SKM-1 (cell line): ENCODE results near the gene RSPH4A.
"Not testable (repeated sequence)": the region's sequence is repeated elsewhere in the genome, so short reads cannot be mapped to it uniquely, and the experiment has no call there.

Source experiments
- DNase-seq: peaks from one replicate; lab custom pipeline; 2025; ENCODE audit not compliant: unreplicated experiment; lab: John Stamatoyannopoulos, UW

RSPH4A gene

GRCh38 chr6:116615937-116616736, at the start of gene RSPH4A:
Gene RSPH4A (plus strand): TSS chr6:116616479. CDS start chr6:116616624, 145 bp downstream.
- peak; percentile 79 for DNase-seq

DNA sequence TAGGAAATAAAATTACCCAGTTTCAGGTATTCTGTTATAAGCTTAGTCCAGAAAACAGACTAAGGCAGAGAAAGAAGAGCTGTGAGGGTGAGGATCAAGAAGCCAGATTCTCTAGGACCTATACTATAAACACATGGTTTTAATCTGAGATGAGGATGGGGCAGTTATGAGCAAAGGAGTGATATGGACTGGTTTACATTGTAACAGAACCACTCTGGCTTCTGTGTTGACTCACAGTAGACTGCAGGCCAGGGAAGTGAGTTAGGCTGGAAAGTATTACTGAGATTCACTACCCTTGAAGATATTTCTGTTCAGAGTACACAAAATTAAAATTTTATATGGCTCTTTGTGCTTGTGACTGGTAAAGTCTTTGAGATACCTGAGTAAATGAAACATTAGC, 48.2 kb upstream of the RSPH4A start:
- DNase-seq, result no peak

DNA sequence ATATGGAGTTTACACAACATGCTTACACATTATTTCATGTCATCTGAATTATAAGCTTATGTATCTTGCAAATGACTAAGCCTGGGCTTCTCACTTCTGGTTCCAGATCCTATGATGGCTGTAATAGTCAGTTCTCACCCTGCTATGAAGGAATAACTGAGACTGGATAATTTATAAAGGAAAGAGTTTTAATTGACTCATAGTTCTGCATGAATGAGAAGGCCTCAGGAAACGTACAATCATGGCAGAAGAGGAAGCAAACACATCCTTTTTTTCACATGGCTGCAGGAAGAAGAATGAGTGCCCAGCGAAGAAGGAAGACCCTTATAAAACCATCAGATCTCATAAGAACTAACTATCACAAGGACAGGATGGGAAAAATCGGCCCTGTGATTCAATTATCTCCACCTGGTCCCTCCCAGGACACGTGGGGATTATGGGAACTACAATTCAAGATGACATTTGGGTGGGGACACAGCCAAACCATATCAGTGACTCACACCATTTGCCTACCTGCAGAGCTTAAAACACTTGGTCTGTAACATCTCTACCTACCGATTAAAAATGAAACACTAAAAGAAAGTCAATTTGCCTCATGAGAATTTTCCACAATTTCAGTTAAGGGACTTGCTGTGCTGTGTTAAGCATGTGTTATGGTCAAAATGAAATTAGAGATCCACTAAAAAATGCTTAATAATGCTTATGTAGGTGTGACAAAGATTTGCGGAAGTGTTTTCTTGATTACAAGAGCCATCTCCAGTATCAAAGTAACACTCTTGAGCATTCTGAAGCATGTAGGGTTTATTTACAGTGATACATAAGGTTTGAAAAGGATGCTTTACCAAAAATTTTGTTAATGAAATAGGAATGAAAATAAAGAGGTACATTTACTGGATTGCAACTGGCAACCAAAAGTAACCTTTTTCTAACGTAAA, 47.2 kb upstream of the RSPH4A start:
- DNase-seq, result no peak

GRCh38 chr6:116570856-116571682, 45.2 kb upstream of the RSPH4A start, which contains the start of gene RWDD1:
Gene RWDD1 (plus strand): TSS chr6:116571504. CDS start chr6:116571583, 79 bp downstream.
- peak; percentile 96 for DNase-seq

- no peak for DNase-seq
Observed at GRCh38 chr6:116571683-116572000, 44.6 kb upstream of the RSPH4A start.

GRCh38 chr6:116572162-116572561, 44.1 kb upstream of the RSPH4A start:
- DNase-seq, result no peak

DNA sequence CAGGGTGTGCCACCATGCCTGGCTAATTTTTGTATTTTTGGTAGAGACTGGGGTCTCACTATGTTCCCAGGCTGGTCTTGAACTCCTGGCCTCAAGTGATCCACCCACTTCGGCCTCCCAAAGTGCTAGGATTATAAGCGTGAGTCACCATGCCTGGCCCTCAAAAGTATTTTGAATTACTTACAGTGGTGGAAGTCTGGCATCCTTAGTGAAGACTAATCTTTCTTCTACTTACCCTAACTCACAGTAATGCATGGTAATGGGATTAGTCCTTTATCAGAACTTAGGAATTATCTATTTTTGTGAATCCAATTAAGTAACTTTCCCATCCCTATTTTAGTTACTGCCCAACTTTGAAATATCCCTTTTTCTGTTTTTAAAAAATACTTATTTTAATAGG, 41.1 kb upstream of the RSPH4A start:
- DNase-seq, result no peak

- DNase-seq, result no peak
Observed at GRCh38 chr6:116577486-116577885, 38.8 kb upstream of the RSPH4A start.

- no peak for DNase-seq
Observed at GRCh38 chr6:116578335-116578734, 37.9 kb upstream of the RSPH4A start.

- DNase-seq, result no peak
Observed at GRCh38 chr6:116579143-116579542, 37.1 kb upstream of the RSPH4A start.

- no peak for DNase-seq
Observed at GRCh38 chr6:116580198-116580597, 36.1 kb upstream of the RSPH4A start.

DNA sequence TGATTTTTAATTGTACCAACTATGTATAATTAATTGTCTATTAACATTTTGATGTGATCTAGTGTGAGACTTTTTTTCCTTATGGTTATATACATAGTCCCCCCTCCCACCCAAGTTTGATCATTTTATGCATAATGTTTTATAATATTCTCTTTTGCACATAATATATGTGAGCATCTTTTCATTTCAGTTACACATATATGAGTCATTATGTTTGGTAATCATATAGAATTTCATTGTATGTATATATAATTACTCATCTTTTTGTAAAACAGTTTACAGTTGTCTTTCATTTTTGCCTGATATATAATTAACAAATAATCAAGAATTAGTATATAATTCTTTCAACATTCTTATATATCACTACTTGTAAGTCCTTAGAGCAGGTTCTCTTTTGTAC, 30.0 kb upstream of the RSPH4A start:
- no peak for DNase-seq

DNA sequence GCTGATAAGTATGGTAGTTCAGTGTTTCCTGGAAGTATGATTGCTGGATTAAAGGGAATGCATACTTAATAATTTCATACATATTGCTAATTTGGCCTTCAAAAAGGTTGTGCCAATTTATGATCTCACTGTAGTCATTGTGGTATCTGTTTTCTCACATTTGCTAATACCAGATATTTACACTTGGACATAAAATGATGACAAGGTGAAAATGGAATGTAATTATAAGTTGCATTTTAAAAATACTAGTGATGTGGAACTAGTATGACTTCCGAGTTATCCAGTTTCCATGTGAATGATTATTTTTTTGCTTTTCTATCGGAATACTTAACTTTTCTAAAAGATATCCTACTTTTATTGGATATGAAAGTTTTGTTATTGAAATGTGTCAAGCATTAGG, 29.5 kb upstream of the RSPH4A start:
- no peak for DNase-seq

DNA sequence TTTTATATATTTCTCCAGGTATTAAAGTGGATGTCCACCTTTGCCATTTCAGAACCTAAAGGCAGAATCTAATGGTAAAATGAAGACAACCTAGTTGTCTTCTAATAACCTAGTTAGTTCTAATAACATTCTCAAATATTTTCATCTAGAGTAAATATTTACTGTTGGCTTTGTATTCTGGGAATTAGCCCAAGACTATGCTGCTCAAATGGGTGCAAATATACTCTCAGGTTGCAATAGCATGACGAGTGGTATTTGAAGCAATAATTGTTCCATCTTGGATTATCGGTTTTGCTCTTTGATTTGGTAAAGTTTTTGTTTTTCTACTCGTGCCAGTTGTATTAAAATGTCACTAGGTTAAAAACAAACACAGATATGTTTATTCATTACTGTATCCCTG, 21.0 kb upstream of the RSPH4A start:
- DNase-seq, result no peak

GRCh38 chr6:116596815-116597214, 19.5 kb upstream of the RSPH4A start:
- no peak for DNase-seq

GRCh38 chr6:116603916-116604315, 12.4 kb upstream of the RSPH4A start:
- DNase-seq, result not testable (repeated sequence)

- not testable (repeated sequence) for DNase-seq
Observed at GRCh38 chr6:116604868-116605267, 11.4 kb upstream of the RSPH4A start.

- no peak for DNase-seq
Observed at GRCh38 chr6:116605935-116606334, 10.3 kb upstream of the RSPH4A start.

- DNase-seq, result no peak
Observed at GRCh38 chr6:116611056-116611455, 5.2 kb upstream of the RSPH4A start.

- DNase-seq, result no peak
Observed at GRCh38 chr6:116616737-116617053, 416 bp downstream of the RSPH4A start.
